Activated CD4-positive, alpha-beta T cell treated with anti-CD3 and anti-CD28 coated beads, Interleukin-2, amount 50 U/mL, for 24 hours (primary cell): ENCODE data around the gene FLNB.
"Not testable (repeated sequence)": the region's sequence is repeated elsewhere in the genome, so short reads cannot be mapped to it uniquely, and the experiment has no call there.

Source experiments
- DNase-seq, 2 donors: peaks; one replicate each; pipeline ENCODE4 v3.0.0-alpha.2; 2020; ENCODE audit warnings: low read depth in 1 of 2, low spot score in 1 of 2

Gene FLNB

DNA sequence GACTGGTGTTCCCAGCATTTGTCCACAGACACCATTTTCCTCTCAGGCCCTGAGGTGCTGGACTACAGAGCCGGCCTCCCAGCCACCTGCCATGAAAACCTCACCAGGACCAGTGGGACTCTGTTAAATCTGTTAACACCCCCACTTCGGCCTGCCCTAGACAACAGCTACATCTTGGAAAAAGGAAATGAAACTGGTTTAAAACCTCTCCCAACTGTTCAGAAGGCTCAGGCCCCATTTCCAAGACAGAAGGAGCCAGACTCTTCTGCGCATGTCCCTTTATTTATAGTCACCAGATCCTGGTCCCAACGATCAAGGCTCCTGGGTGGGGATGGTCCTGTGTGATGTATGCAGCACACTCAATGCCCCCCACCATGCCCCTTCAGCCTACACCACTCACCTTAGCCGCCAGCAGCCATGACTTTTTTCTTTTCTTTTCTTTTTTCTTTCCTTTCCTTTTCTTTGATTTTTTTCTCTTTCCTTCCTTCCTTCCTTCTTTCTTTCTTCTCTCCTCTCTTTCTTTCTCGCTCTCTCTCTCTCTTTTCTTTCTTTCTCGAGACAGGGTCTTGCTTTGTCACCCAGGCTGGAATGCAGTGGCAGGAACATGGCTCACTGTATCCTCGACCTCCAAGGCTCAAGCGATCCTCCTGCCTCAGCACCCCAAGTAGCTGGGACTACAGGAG lies 25.5 kb upstream of the FLNB start:
- no peak for DNase-seq

DNA sequence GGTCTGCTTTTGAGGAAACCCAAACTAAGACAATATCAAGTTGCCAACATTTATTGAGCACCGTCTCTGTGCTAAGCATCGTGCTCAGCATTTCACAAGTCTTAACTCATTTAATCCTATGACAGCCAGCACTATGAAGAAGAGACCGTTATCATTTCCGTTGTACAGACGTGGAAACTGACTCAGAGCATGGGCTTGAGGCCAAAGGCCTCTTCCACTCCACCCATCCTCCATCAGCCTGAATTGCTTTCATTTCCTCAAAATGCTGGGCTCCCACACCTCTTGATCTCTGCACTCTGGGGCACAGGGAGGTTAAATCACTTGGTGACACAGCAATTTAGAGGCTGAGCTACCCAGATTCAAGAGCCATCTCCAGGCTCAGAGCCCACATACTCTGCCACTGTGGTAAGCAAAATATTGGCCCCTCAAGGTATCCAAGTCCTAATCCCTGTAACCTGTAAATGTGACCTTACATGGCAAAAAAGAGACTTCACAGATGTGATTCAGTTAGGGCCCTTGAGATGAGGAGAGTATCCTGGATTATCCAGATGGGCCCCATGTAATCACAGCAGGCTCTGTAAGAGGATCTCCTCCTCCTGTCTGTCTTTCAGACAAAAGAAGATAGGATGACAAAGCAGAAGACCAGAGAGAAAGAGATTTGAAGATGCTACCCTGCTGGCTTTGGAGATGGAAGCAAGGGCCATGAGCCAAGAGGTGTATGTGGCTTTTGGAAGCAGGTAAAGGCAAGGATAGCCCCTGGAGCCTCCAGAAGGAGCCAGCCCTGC lies 24.3 kb upstream of the FLNB start:
- DNase-seq = peak; percentile 8 to 44

DNA sequence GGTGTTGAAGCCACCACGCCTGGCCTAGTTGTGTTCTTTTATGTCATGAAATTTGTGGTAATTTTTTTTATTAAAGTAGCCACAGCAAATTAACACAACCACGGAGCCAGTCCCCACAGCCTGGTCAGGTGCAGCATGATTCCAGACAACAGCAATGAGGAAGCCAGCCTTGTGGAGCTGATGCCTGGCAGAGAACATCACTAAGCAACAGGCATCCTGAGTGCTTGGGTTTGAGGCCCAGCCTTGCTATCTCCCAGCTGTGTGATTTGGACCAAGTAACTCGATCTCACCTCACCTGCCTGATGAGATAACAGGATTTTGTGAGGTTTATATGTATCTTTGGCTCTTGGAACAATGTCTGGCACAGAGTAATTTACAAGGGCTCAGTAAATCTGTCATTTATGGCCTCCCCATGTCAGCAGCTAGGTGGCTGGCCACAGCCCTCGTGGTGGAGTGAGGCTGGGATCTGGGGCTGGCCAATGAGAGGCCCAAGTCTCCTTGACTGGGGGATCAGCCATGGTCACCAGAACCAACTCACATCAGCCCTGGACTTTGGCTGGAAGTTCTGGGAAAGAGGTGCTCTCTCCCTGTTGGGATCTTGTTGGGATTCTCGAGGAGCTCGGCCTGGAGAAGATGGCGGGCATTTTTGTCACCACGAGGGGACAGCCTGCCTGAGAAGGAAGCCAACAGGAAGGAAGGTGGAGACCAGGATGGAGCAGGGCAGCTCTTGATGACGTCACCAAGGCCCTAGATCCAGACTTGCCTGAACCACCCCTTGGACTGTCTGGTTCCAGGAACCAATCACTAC lies 22.8 kb upstream of the FLNB start:
- DNase-seq = no peak

DNA sequence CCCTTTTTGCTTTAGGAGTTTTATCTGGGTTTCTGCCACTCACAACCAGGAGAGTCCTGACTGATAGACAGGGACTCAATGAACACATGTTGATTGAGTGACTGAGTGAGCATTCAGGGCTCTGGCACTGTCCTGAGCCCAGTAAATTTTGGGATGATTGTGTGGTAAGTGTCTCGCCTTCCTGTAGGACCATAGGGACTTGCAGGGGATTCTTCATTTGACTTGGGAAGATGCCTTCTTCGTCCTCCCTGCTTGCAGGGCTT lies 22.3 kb upstream of the FLNB start:
- DNase-seq = no peak

DNA sequence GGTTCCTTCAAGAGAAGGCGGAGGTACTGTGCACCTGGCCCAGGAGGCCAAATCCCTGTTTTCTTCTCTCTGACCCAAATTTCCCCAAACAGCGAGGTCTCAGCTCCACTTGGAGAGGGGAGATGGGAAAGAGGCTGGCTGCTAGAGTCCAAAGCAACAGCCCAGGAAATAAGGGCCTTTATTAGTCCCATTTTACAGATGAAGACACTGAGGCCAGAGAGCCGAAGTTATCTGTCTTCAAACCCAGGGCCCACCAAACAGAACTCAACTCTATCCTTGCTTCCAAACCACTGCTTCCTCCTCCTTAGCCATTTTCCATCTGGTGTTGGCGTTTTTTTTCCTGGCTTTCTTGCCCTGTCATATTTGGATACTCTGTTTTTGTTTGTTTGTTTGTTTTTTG lies 22.0 kb upstream of the FLNB start:
- DNase-seq = no peak

DNA sequence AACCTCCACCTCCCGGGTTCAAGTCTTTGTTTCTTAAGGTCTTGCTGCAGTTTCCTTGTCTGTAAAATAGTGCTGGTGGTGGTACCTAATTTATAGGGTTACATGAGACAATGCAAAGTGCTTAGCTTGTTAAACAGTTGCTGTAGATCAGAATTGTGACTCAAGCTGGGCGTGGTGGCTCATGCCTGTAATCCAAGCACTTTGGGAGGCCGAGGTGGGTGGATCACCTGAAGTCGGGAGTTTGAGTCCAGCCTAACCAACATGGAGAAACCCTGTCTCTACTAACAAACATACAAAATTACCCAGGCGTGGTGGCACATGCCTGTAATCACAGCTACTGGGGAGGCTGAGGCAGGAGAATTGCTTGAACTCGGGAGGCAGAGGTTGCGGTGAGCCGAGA lies 19.0 kb upstream of the FLNB start:
- DNase-seq = not testable (repeated sequence)

DNA sequence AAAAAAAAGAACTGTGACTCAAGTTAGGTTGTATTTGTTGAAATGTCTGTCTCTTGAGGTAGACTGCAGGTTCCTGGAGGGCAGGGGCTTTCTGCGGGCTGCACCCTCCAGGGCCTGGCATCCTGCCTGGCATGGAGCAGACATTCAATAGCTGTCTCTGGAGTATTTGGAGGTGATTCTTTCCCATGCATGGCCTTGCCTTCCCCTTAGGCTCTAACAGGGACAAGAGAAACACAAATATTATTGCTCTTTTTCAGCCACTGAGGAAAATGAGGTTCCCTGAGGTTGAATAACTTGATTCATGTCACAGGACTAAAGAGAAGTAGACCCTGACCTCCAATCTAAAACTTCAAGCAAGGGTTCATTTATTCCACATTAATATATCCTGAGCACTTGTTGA lies 18.6 kb upstream of the FLNB start:
- no peak for DNase-seq

DNA sequence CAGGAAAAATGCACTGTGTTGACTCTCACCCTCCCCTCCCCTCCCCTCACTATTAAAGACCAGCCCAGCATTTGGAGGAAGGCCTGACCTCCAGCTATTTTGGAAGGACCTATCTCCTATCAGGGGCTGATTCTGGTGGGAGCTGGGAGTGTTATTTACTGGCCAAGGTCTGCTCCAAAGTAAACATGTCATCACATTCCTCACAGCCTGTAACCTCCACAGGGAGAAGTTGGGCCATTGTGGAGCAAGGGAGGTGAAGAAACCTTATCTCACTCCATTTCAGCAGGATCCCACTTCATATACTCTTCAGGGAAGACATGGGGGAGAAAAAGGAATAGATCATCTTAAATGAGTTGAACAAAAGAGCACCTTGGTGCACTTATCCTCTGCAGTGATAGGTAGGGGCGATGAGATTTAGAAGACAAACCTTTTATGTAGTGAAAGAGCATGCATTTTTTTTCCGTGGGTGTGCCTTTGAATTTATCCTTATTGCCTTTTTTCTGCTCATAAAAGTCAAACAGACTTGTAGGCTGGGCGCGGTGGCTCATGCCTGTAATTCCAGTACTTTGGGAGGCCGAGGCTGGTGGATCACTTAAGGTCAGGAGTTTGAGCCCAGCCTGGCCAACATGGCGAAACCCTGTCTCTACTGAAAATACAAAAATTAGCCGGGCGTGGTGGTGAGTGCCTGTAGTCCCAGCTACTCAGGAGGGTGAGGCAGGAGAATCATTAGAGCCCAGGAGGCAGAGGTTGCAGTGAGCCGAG lies 15.6 kb upstream of the FLNB start:
- DNase-seq = no peak

DNA sequence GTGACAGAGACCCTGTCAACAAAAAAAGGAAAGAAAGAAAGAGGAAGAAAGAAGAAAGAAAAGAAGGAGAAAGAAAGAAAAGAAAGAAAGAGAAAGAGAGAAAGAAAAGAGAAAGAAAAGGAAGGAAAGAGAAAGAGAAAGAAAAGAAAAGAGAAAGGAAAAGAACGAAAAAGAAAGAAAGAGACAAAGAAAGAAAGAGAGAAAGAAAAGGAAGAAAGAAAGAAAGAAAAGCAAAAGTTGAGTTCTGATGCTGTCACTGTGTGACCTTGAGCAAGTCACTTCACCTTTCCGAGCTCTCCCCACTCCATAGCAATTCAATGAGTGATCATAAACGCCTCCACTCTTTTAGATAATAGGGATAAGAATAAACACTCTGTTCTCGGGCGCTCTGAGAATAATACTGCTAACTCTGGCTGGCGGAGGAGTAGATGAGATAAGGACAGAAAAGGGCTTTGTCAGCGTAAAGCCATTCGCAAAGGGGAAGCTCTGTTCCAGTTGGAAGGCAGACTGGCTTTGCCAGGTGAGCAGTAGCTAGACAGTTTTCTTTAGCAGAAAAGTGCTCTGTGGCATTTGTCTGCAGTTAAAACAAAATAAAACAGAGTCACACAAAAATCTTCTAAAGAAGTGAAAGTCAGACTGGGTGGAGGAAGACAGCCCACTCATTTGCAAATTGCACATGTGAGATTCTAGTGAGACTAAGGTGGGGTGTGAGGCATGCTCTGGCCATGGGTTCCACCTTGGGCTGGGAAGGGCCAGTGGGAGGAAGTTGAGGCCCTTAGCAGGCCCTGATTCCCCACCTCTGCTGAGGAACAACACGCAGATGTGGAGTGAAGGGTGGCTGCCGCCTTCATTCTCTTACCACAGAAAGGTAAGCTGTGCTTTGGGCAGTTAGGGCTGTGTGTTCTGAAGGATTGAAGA lies 9.6 kb upstream of the FLNB start:
- no peak for DNase-seq

DNA sequence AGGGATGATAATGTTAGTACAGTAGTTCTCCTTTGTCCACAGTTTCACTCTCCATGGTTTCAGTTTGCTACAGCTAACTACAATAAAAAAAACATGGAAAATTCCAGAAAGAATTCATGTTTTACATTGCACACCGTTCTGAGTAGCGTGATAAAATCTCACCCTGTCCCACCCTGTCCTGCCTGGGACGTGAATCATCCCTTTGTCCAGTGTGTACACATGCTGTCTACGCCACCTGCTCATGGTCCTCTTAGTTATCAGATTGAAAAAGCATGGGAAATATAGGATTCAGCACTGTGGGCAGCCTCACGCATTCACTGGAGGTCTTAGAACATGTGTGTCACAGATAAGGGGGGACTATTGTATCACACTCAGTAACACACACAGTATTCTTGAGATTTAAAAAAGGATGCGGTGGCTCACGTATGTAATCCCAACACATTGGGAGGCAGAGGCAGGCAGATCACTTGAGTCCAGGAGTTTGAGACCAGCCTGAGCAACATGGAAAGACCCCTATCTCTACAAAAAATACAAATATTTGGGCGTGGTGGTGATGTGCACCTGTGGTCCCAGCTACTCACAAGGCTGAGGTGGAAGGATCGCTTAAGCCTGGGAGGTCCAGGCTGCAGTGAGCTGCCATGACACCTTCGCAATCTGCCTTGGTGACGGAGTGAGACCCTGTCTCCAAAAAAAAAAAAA lies 8.7 kb upstream of the FLNB start:
- no peak for DNase-seq

DNA sequence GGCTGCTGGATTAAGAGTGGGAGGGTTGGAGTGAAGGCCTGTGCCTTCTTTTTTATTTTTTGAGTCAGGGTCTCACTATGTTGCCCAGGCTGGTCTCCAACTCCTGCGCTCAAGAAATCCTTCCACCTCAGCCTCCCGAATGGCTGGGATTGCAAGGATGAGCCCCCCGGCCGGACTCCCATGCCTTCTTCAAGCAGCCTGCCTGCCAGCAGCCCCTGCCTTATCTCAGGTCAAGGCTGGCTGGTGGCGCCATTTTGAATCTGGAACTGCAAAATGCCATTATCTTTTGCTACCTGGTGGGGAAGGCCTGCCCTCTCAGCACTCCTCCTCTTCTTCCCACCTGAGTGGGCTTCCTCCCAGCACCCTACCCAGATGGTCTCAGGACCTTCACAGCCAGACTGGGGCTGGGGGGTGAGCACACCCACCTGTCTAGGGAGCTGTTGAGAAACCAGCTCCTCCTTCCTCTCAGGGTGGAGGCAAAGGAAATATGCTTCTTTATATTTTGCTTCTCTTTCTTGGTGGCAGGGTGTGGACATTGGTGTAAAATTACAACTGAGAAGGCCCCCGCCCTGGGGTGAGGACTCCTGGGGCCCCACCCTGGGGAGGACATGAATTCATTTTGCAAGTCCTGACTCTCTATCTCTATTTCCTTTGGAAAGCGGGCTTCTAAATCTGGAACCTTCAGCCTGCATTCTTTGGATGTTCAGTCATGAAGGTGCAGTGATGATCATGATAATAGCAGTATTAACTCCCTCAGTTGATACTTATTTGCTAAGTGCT lies 7.7 kb upstream of the FLNB start:
- DNase-seq = no peak

DNA sequence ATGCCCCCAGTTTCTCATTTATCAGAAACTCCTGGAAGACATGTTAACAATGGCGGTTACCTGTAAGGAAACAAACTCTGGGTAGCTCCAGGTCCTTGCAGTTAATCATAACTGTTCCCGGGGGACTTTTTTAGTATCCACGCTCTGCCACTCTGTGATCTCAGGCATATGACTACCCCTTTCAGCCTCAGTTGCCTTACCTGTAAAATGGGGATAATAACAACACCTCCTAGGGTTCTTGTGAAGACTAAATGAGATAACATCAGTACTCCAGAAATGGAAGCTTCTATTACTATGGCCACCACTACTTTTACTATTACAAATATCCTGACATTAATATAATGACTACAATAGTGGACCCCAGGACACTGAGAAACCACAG lies 7.1 kb upstream of the FLNB start:
- DNase-seq = no peak

DNA sequence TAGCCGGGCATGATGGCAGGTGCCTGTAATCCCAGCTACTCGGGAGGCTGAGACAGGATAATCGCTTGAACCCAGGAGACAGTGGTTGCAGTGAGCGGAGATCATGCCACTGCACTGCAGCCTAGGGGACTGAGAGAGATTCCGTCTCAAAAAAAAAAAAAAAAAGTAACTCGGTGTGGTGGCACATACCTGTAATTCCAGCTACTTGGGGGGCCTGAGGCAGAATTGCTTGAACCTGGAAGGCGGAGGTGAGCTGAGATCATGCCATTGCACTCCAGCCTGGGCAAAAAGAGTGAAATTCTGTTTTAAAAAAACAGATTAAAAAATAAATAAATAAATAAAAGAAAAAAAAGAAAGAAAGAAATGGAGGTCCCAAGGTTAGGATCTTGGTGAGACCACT lies 6.2 kb upstream of the FLNB start:
- DNase-seq = no peak

DNA sequence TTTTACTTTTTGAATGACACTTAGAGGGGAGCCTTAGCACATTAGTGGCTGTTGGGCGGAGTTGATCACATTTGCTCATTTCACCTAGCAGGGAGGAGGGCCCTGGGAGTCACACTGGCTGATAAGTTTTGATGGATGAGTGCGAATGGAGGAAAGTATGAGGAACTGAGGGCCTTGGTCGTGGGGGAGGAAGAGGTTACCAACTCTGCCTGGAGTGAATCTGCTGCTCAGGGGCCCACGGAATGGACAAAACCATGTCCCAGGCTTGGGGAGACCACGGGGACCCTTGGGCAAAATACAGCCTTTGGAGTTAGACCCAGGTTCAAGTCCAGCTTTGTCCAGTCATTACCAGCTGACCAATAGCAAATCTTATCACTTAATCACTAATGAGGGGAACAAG lies 5.1 kb upstream of the FLNB start:
- no peak for DNase-seq

DNA sequence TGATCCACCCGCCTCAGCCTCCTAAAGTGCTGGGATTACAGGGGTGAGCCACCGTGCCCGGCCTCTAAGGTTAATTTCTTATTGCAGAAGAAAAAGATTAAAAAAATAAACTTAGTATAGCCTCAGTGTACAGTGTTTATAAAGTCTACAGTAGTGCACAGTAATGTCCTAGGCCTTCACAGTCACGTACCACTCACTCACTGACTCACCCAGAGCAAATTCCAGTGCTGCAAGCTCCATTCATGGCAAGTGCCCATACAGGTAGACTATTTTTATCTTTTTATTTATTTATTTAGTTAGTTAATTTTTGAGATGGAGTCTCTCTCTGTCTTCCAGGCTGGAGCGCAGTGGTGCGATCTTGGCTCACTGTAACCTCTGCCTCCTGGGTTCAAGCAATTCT lies 3.2 kb upstream of the FLNB start:
- no peak for DNase-seq

DNA sequence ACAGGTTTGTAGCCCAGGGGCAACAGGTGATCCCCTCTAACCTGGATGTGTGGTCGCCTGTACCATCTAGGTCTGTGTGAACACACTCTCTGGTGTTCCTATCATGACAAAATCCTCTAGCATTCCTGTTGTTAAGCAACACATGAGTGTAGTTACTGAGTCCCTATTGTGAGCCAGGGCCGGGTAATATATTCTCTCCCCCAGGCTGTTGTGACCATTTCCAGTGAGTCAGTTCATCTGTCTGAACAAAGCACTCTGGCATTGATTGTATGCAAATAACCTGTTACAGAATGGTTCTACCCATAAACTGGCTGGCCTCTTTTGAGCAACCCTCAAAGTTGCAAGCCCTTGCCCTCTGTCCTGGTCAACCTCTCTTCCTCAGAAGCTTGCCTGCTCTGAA lies 2.6 kb upstream of the FLNB start:
- no peak for DNase-seq

DNA sequence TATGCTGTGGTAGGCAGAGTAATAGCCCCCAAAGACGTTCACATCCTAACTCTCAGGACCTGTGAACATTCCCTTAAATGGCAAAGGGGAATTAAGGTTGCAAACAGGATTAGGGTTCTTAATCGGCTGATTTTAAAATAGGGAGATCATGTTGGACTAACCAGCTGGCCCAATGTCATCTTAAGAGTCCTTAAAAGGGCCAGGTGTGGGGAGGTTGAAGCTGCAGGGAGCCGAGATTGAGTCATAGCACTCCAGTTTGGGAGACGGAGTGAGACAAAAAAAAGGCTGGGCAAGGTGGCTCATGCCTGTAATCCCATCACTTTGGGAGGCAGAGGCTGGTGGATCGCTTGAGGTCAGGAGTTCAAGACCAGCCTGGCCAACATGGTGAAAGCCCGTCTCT lies 1.6 kb upstream of the FLNB start:
- no peak for DNase-seq

DNA sequence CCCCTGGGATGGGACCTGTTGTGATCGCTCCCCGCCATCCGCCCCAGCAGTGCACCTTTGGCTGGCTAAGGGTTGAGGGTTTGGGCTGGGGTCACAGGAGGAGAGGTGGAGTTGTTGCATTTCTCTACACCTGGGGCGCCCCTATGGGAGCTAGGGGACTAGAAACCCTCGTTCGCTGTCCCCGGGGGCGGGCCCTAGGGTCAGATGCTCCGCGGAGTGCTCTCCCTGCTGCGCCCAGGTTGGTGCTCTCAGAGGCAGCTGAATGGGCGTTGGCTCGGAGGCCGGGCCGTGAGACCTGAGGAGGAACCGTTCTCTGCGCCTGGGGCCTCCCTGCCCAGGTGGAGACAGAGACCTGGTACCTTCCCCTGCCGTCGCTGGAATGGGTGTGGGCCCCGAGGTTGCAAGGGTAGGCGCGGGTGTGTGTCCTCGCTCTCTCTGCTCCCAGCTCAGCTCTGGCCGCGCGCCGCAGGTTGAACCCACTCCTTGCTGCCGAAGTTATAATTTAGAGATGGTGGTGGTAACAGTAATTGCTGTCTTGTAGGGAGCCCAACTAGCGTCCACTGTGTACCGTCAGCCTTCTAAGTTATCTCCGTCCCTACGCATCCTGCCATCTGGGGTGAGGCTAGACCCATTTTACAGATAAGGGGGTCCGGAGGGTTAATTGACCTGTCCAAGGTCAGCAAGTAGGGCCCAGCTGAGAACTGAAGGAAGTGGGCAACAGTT lies 965 bp downstream of the FLNB start:
- DNase-seq = no peak
